Measurements from ENCODE around the gene FLT4. TPM values are rescaled to one million over a fixed set of nuclear protein-coding genes. Genes with fewer than 3 reads are reported as not detected.
"Not testable (repeated sequence)": the region's sequence is repeated elsewhere in the genome, so short reads cannot be mapped to it uniquely, and the experiment has no call there.

The FLT4 gene
- total RNA-seq, 1 donor from 2014 or later = 24.8 TPM

GRCh38 chr5:180690562-180690961 is 41.2 kb upstream of the FLT4 start:
- H3K4me1 ChIP-seq = no peaks in the 10 kb centered on the region
- intact Hi-C loops (cut with DNase I) = no loop called here
- ATAC-seq (no peak), DNase-seq (no peak)
- TF ChIP-seq CTCF (IDR thresholded peaks at IDR 0.05) = no peak
- no peaks in the 10 kb centered on the region for H3K36me3 ChIP-seq
- H3K27ac ChIP-seq = no peak overlapping the region
- H3K27me3 ChIP-seq (ENCODE audit: low read depth) = no peaks in the 10 kb centered on the region
- H3K9me3 ChIP-seq = no peaks in the 10 kb centered on the region
- no peak overlapping the region for H3K4me3 ChIP-seq

GRCh38 chr5:180689775-180690174 is 40.4 kb upstream of the FLT4 start:
- ATAC-seq (no peak), DNase-seq (no peak)
- TF ChIP-seq CTCF (IDR thresholded peaks at IDR 0.05) = no peak
- Histone ChIP-seq H3K27me3 (ENCODE audit: low read depth) (no peaks in the 10 kb centered on the region), H3K9me3 (no peaks in the 10 kb centered on the region), H3K4me3 (no peak overlapping the region), H3K4me1 (no peaks in the 10 kb centered on the region), H3K27ac (no peak overlapping the region), H3K36me3 (no peaks in the 10 kb centered on the region)
- intact Hi-C loops (cut with DNase I) = no loop called here

GRCh38 chr5:180689071-180689694 is 39.8 kb upstream of the FLT4 start:
- no peak for DNase-seq
- H3K27ac ChIP-seq = no peak overlapping the region
- no peak for TF ChIP-seq CTCF (IDR thresholded peaks at IDR 0.05)
- no peaks in the 10 kb centered on the region for H3K4me1 ChIP-seq
- ATAC-seq = no peak
- no peak overlapping the region for H3K4me3 ChIP-seq
- intact Hi-C loops (cut with DNase I) = no loop called here
- no peaks in the 10 kb centered on the region for H3K9me3 ChIP-seq
- no peaks in the 10 kb centered on the region for H3K27me3 ChIP-seq (ENCODE audit: low read depth)
- no peaks in the 10 kb centered on the region for H3K36me3 ChIP-seq

GRCh38 chr5:180688330-180689070 is 39.1 kb upstream of the FLT4 start:
- H3K4me3 ChIP-seq = no peak overlapping the region
- no peak for DNase-seq
- H3K9me3 ChIP-seq = no peaks in the 10 kb centered on the region
- H3K4me1 ChIP-seq = no peaks in the 10 kb centered on the region
- H3K27ac ChIP-seq = no peak overlapping the region
- ATAC-seq = no peak
- no peaks in the 10 kb centered on the region for H3K36me3 ChIP-seq
- TF ChIP-seq CTCF (IDR thresholded peaks at IDR 0.05) = no peak
- peaks cover 3% of the 10 kb centered on the region for H3K27me3 ChIP-seq (ENCODE audit: low read depth)
- intact Hi-C loops (cut with DNase I) = no loop called here

- H3K4me1 ChIP-seq; H3K36me3 ChIP-seq; H3K4me3 ChIP-seq; DNase-seq; H3K27ac ChIP-seq; ATAC-seq; intact Hi-C loops (cut with DNase I); H3K9me3 ChIP-seq: not testable (repeated sequence)
- peaks cover 10% of the 10 kb centered on the region for H3K27me3 ChIP-seq (ENCODE audit: low read depth)
Measured at GRCh38 chr5:180686799-180687198, 37.4 kb upstream of the FLT4 start.

GRCh38 chr5:180684623-180685161 is 35.3 kb upstream of the FLT4 start:
- DNase-seq (no peak), ATAC-seq (no peak)
- TF ChIP-seq CTCF (IDR thresholded peaks at IDR 0.05) = no peak
- H3K4me3 ChIP-seq = no peak overlapping the region
- no peaks in the 10 kb centered on the region for H3K4me1 ChIP-seq
- H3K9me3 ChIP-seq = no peaks in the 10 kb centered on the region
- peaks cover 10% of the 10 kb centered on the region for H3K27me3 ChIP-seq (ENCODE audit: low read depth)
- intact Hi-C loops (cut with DNase I) = no loop called here
- H3K27ac ChIP-seq = no peak overlapping the region
- H3K36me3 ChIP-seq = no peaks in the 10 kb centered on the region
